A673 (cell line): ENCODE measurements around the gene TEN1. TPM values are rescaled to one million over a fixed set of nuclear protein-coding genes. Genes with fewer than 3 reads are reported as not detected.

ENCODE experiments used
- BruUV-seq: library from RNA; stranded (reverse); fragments of 400-500 nt; replicated peaks from 2 replicates; lab custom pipeline; 2021; lab: Mats Ljungman, UMichigan
- CTCF ChIA-PET: fragments of 300-600 bp; sonication (Branson Sonifier 250); formaldehyde crosslinking; loops from one replicate; lab custom pipeline; 2022; ENCODE audit warnings: antibody characterized with exemption; lab: Charles Lee
- POLR2A ChIA-PET: fragments of 300-600 bp; sonication (Branson Sonifier 250); formaldehyde crosslinking; loops from one replicate; lab custom pipeline; 2022; ENCODE audit warnings: antibody characterized with exemption; ENCODE audit not compliant: low non-redundant PET; lab: Charles Lee
- DNase-seq: peaks from one replicate; pipeline ENCODE4 v3.0.0-alpha.2; 2015; ENCODE audit warnings: low spot score
- H3K27ac ChIP-seq: fragments of 200-600 bp; sonication (generic); 2 replicates; pipeline ENCODE4 v1.5.1; 2016; ENCODE audit warnings: mixed run types, low read depth, mild to moderate bottlenecking, mixed read lengths, antibody characterized with exemption, low read length; ENCODE audit not compliant: poor library complexity, severe bottlenecking
- H3K27me3 ChIP-seq: fragments of 200-600 bp; sonication (generic); replicated peaks from 2 replicates; pipeline ENCODE4 v1.6.1; 2017; ENCODE audit warnings: mixed run types, low read depth, mild to moderate bottlenecking, mixed read lengths, antibody characterized with exemption, low read length; ENCODE audit not compliant: insufficient read depth, poor library complexity
- H3K36me3 ChIP-seq: fragments of 200-600 bp; sonication (generic); 2 replicates; pipeline ENCODE4 v1.6.1; 2016; ENCODE audit warnings: mixed run types, mild to moderate bottlenecking, mixed read lengths, antibody characterized with exemption, low read length; ENCODE audit not compliant: insufficient read depth, poor library complexity, severe bottlenecking
- H3K4me1 ChIP-seq: fragments of 200-600 bp; sonication (generic); 2 replicates; pipeline ENCODE4 v1.6.1; 2017; ENCODE audit warnings: mixed run types, mild to moderate bottlenecking, mixed read lengths, antibody characterized with exemption, low read length; ENCODE audit not compliant: insufficient read depth, poor library complexity, severe bottlenecking
- H3K4me3 ChIP-seq: fragments of 200-600 bp; sonication (generic); 2 replicates; pipeline ENCODE4 v1.5.1; 2016; ENCODE audit warnings: low read depth, mixed run types, mild to moderate bottlenecking, mixed read lengths, low read length; ENCODE audit not compliant: poor library complexity, severe bottlenecking
- H3K9me3 ChIP-seq: fragments of 200-600 bp; sonication (generic); 2 replicates; pipeline ENCODE4 v1.6.1; 2016; ENCODE audit warnings: mixed run types, low read depth, mild to moderate bottlenecking, mixed read lengths, antibody characterized with exemption, low read length; ENCODE audit not compliant: poor library complexity, severe bottlenecking
- CTCF ChIP-seq: fragments of 300-800, 200-600 bp; sonication (generic); conservative IDR thresholded peaks from 2 replicates; pipeline ENCODE4 v1.5.1; 2017; ENCODE audit warnings: low read depth, mild to moderate bottlenecking, antibody characterized with exemption, low read length, moderate library complexity, mixed read lengths
- EZH2 ChIP-seq: fragments of 200-600 bp; sonication (generic); IDR thresholded peaks from 2 replicates; pipeline ENCODE4 v1.6.1; 2017; ENCODE audit warnings: borderline replicate concordance, low read depth, mild to moderate bottlenecking, mixed read lengths, antibody characterized with exemption, low read length; ENCODE audit not compliant: poor library complexity, severe bottlenecking
- intact Hi-C: fragments of 100-400 bp; cut with micrococcal nuclease; formaldehyde crosslinking; loops from one replicate; pipeline ENCODE4 v1.10.0; 2022; ENCODE audit not compliant: unreplicated experiment
- total RNA-seq: library from RNA; stranded (reverse); gene quantifications from 2 replicates; pipeline ENCODE4 v1.2.3, GENCODE V29; 2021

TEN1 gene
- total RNA-seq, 1 experiment from 2014 or later = 16.2 TPM

DNA sequence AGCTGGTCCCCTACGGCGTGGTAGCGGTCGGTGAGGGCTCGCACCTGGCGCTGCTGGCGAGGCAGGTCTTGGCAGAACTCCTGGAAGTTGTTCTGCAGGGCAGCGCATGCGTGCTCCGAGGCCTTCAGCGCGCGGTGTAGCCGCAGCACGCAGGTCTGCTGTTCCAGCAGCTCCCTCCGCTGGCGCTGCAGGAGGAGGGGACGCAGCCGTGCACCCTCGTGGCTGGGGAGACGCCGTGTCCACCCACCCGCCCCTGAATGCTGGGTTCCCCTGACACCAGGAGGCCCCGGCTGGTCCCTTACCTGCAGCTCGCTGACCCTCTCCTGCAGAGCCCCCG is 35.9 kb downstream of the TEN1 start:
- peak overlapping the region; percentile 13 for H3K4me3 ChIP-seq
- no peak overlapping the region for H3K27ac ChIP-seq
- no peaks in the 10 kb centered on the region for H3K36me3 ChIP-seq
- DNase-seq = peak; percentile 59
- TF ChIP-seq CTCF (peak; percentile 18; the same call in 1 of the 2 replicates), EZH2 (no peak)
- ChIA-PET POLR2A (no interaction called here), CTCF (interaction anchor here (0.5 to 2.6 kb wide), 6 partner anchors 16 to 265 kb away, joined by 3 to 21 read pairs (median 5); no protein-coding TSS in a partner anchor)
- H3K27me3 ChIP-seq = no peaks in the 10 kb centered on the region
- H3K4me1 ChIP-seq = peaks cover 4% of the 10 kb centered on the region
- intact Hi-C loops = loop anchor here (1.0 to 10.0 kb wide), 3 partner anchors 60 to 264 kb away; partner anchors contain the start of genes GALR2, SRP68 and ZACN
- H3K9me3 ChIP-seq = no peaks in the 10 kb centered on the region
- BruUV-seq = no TSS peak

- no peak for DNase-seq
- POLR2A ChIA-PET = no interaction called here
- Histone ChIP-seq H3K4me3 (no peak overlapping the region), H3K36me3 (no peaks in the 10 kb centered on the region), H3K9me3 (no peaks in the 10 kb centered on the region), H3K27ac (no peak overlapping the region), H3K4me1 (peaks cover 4% of the 10 kb centered on the region), H3K27me3 (peaks cover 4% of the 10 kb centered on the region)
- no peak for TF ChIP-seq EZH2
- TF ChIP-seq CTCF = no peak
- CTCF ChIA-PET = no interaction called here
- no TSS peak for BruUV-seq
- intact Hi-C loops = loop anchor here (5.0 to 10.0 kb wide), 2 partner anchors 57 to 165 kb away; partner anchors contain the start of genes GALR2, SRP68 and ZACN
Observed at GRCh38 chr17:76017481-76018339, 38.7 kb downstream of the TEN1 start.

DNA sequence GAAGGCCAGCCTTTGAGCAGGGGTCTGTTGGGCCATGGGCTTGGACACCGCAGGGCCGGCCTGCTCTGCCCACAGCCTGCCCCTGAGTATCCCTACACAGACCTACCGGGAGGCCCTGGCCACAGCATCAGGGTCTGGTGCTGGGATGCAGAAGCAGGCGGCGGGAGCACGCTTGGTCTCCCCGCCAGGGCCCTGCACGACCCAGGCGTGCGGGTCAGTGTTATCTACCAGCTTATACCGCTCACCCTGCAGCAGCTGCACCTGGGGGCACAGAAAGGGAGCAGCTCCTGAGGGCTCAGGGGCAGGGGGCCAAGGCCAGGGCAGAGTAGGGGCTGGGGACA is 39.3 kb downstream of the TEN1 start:
- POLR2A ChIA-PET = no interaction called here
- no peaks in the 10 kb centered on the region for H3K36me3 ChIP-seq
- no TSS peak for BruUV-seq
- peaks cover 4% of the 10 kb centered on the region for H3K27me3 ChIP-seq
- no peaks in the 10 kb centered on the region for H3K9me3 ChIP-seq
- DNase-seq = no peak
- intact Hi-C loops = loop anchor here (5.0 to 10.0 kb wide), 2 partner anchors 56 to 164 kb away; partner anchors contain the start of genes GALR2, SRP68 and ZACN
- TF ChIP-seq EZH2 (no peak), CTCF (no peak)
- H3K27ac ChIP-seq = no peak overlapping the region
- H3K4me1 ChIP-seq = peaks cover 4% of the 10 kb centered on the region
- no peak overlapping the region for H3K4me3 ChIP-seq
- CTCF ChIA-PET = interaction anchor here (0.6 kb wide), 1 partner anchor 57 kb away, joined by 3 read pairs; no protein-coding TSS in a partner anchor
